GM21367 (cell line): Measurements from ENCODE around the gene SKA3.
A peak's percentile ranks its signal among the peaks of the same experiment; 100 is the strongest.
"Not testable (repeated sequence)": the region's sequence is repeated elsewhere in the genome, so short reads cannot be mapped to it uniquely, and the experiment has no call there.

Source experiments
- ATAC-seq: cut with Tn5 transposase; IDR thresholded peaks from one replicate; pipeline ENCODE4 v1.9.1; 2021; ENCODE audit not compliant: unreplicated experiment

The SKA3 gene

GRCh38 chr13:21176215-21176981 is at the start of gene SKA3, which contains the start of gene MRPL57:
TSS of gene SKA3 (minus strand) at chr13:21176552. CDS start at chr13:21176477, 75 bp downstream.
TSS of gene MRPL57 (plus strand) at chr13:21176658. CDS start at chr13:21176917, 259 bp downstream.
- ATAC-seq = peak; percentile 79

- ATAC-seq = no peak
Observed at GRCh38 chr13:21225082-21225481, 48.7 kb upstream of the SKA3 start.

GRCh38 chr13:21221268-21221667 is 44.9 kb upstream of the SKA3 start:
- ATAC-seq = no peak

- ATAC-seq = not testable (repeated sequence)
Observed at GRCh38 chr13:21219716-21220115, 43.4 kb upstream of the SKA3 start.

- ATAC-seq = no peak
Observed at GRCh38 chr13:21219036-21219381, 42.7 kb upstream of the SKA3 start.

- ATAC-seq = peak; percentile 96
Observed at GRCh38 chr13:21218351-21219035, 42.1 kb upstream of the SKA3 start.

GRCh38 chr13:21216332-21216731 is 40.0 kb upstream of the SKA3 start:
- no peak for ATAC-seq

GRCh38 chr13:21215419-21215818 is 39.1 kb upstream of the SKA3 start:
- ATAC-seq = not testable (repeated sequence)

GRCh38 chr13:21212138-21212775 is 35.9 kb upstream of the SKA3 start:
- ATAC-seq = no peak

- ATAC-seq = no peak
Observed at GRCh38 chr13:21208652-21209154, 32.4 kb upstream of the SKA3 start.

- no peak for ATAC-seq
Observed at GRCh38 chr13:21202767-21203531, 26.6 kb upstream of the SKA3 start.

- ATAC-seq = not testable (repeated sequence)
Observed at GRCh38 chr13:21201456-21202190, 25.3 kb upstream of the SKA3 start.

- not testable (repeated sequence) for ATAC-seq
Observed at GRCh38 chr13:21198391-21198790, 22.0 kb upstream of the SKA3 start.

GRCh38 chr13:21197606-21198225 is 21.4 kb upstream of the SKA3 start:
- ATAC-seq = not testable (repeated sequence)

- not testable (repeated sequence) for ATAC-seq
Observed at GRCh38 chr13:21194756-21195155, 18.4 kb upstream of the SKA3 start.

GRCh38 chr13:21186410-21186809 is 10.1 kb upstream of the SKA3 start:
- not testable (repeated sequence) for ATAC-seq

- ATAC-seq = no peak
Observed at GRCh38 chr13:21181671-21182070, 5.3 kb upstream of the SKA3 start.

- peak; percentile 25 for ATAC-seq
Observed at GRCh38 chr13:21176982-21177284, 581 bp upstream of the SKA3 start.

- ATAC-seq = no peak
Observed at GRCh38 chr13:21175656-21176214, 617 bp downstream of the SKA3 start.

GRCh38 chr13:21173767-21174166 is 2.6 kb downstream of the SKA3 start:
- not testable (repeated sequence) for ATAC-seq
